Measurements from ENCODE around the gene C1QTNF8.
"Not testable (repeated sequence)": the region's sequence is repeated elsewhere in the genome, so short reads cannot be mapped to it uniquely, and the experiment has no call there.

The C1QTNF8 gene

DNA sequence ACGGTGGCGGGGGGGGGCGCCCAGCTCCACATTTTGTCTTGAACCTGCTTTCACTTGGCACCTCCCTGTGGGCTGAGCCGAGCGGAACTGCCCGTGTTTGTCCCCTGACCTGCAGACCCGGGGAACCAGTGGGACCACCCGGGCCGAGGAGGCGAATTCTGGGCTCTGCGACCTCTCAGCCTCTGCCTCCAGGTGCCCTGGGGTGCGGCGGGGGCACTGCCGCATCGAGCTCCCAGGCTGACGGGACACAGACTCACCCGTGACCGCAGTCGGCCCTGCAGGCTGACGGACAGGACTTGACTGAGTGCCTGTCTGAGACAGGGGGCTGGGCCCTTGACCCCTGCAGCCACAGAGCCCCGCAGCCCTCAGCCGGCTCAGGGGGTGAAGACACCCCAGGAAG is 11.1 kb upstream of the C1QTNF8 start:
- no peak for DNase-seq

DNA sequence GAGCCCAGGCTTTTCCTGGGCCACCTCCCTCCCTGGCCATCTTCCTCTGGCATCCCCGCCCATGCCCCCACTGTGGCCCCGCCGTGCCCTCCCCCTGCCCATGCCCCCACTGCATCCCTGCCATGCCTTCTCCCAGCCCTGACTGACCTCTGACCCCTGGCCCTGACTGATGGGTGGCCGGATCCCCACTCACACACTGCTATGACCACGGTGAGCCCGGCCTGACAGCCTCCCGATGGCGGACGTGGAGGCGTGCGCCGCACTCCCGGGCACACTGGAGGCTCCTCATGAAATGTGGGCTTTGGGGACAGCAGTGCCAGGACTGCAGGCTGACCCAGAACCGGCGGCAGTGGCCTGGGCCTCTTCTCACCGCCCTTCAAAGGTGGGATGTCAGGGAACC is 10.6 kb upstream of the C1QTNF8 start:
- DNase-seq: no peak

- DNase-seq: peak; percentile 69
Observed at GRCh38 chr16:1105888-1106620, 10.0 kb upstream of the C1QTNF8 start.

DNA sequence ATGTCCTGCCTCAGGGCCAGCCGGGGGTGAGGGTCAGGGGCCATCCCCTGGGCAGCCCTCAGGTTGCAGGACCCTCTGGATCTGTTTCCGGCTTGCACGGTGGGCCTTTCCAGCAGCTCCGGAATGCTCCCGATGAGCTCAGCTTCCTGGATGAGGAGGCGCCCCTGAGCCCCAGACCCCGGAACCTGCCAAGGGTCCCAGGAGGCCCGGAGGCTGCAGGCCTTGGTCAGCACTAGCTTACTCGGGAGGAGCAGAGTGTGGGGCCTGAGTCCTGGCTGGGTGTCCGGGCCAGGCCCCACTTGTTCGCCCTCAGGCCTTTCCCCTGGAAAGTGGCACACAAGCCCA is 7.6 kb upstream of the C1QTNF8 start:
- no peak for DNase-seq

- DNase-seq: peak; percentile 85
Observed at GRCh38 chr16:1102921-1103635, 7.0 kb upstream of the C1QTNF8 start.

DNA sequence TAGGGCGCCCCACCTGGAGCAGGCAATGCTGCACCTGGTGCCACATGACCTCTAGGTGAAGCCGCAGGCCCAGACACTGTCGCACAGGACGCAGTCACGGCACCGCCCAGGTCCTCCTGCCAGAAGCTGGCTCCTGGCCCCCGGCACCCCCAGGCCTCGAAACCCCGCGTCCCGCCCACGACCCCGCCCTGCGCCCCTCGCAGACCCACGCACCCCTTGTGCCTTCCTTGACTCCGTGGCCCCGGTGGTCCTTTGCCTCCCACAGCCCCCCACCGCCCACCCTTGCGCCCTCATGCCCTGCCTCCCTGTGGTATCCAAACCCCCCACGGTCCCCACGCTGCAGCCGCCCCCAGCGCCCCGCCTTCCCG is 6.3 kb upstream of the C1QTNF8 start:
- DNase-seq: no peak

- DNase-seq: no peak
Observed at GRCh38 chr16:1101573-1102332, 5.7 kb upstream of the C1QTNF8 start.

DNA sequence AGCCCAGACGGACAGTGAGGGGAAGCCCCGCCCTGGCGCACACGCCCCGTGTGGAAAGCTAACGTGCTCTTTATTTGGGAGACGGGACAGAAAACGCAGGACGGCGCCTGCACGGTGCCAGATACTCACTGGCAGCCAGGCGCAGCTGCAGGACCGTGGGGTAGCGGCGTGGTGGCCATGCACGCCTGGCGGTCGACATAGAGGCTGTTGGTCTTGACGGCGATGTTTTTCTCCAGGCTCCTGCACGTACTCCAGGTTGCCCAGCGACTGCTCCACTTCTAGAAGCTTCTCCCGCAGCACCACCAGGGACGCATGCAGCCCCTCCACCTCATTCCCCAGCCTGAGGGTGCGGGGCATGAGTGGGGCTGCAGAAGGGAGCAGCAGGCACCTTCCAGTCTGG is 5.1 kb upstream of the C1QTNF8 start:
- DNase-seq: no peak

DNA sequence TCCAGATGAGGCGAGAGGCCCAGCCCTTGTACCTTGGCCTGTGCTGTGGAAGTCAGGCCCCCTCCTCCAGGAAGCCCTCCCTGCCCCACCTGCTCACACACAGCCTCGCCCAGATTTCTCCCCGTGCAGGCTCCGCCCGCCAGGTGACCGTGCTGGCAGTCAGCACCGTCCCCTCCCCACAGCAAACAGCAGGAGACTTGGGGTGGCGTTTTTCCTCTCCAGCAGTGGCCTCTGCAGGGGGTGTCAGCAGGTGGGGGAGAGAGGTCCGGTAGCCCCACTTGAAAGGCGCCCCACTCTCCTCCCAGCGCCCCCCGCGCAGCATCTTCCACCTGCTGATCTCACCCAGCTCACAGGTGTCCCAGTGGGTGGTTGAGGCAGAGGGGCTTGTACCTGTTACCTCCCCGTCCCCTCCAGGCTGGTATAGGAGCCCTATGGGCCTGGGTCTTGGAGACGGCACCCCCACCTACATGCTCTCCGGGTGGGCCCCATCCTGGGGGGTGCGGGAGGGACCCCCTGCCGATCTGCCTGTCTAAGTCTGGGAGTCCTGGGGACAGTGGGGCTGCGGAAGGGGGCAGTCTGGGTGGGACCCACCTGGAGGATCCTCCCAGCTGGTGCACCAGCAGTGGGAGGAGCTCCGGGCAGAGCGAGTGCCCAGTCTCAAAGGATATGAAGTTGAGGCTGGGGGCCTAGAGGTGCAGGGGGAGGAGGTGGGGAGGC is 4.2 kb upstream of the C1QTNF8 start:
- DNase-seq: no peak

DNA sequence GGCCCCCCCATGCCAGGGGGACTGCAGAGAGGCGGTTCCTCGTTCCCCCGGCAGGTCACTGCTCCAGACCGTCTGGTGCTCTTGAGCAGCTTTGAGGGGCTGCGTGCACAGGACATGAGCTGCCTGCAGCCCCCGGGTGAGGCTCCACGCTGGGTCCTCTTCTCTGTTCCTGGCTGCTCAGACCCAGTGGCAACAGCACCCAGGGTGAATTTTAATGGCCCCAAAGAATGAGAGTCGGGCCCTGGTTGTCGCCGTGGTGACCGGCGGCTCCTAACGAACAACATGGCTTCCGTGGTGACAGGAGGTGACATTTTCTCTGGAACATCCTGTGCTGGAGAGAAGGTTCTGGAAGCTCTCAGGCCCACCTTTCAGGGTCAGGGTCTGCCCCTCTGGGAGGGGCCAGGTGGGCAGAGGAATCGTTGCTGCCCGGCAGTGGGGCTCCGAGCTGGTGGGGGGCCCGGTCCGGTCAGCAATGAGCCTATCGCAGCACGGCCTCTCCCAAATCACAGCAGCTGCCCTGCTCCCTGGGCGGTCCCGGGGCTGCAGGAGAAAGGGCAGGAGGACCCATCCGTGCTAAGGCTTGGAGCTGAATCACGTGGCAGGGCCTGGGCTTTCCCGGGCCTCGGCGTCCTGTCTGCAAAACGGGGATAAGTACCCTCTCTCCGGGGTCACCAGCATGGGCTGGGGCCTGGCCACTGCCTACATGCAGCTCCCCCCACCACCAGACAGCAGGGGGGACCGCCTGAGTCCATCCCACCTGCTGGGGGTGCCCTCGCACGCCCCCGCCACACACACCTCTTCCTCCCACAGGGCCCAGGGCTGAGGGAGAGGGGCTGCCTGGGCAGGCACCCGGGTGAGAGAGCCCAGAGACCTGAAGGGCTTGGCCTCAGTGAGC is 3.4 kb upstream of the C1QTNF8 start:
- DNase-seq: no peak

DNA sequence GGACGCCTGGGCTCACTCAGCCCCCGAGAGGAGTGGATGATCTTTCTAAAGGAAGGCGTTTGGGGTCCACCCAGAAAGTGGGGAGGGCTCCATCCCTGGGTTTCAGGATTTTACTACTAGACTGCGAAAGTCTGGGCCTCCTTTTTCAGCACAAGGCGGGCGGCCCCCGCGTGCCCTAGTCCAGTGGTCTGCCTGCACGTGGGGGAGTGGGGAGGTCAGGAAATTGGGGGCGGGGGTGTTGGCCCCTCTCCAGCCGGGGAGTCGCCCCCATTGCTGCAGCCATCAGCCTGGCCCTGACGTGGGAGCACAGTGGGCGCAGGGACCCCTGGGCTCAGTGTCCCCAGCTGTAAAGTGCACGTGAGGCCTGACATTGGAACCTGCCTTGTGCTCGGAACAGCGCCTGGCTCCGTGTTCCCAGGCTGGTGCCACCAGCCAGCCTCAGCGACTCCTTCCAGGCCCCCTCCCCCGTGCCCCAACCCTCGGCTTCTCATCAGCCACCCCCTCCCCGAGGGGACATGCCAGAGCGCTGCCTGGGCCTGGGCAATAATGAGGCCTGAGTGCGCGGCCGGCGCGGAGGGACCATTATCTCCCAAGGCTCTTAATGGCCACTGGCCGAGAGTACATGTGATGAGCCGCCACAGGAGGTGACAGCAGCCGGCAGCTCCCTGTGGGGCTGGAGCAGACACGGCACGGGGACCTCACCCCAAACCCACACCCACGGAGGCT is 2.4 kb upstream of the C1QTNF8 start:
- DNase-seq: no peak

- no peak for DNase-seq
Observed at GRCh38 chr16:1097800-1098199, 1.8 kb upstream of the C1QTNF8 start.

GRCh38 chr16:1097156-1097555 is 1.1 kb upstream of the C1QTNF8 start:
- no peak for DNase-seq

DNA sequence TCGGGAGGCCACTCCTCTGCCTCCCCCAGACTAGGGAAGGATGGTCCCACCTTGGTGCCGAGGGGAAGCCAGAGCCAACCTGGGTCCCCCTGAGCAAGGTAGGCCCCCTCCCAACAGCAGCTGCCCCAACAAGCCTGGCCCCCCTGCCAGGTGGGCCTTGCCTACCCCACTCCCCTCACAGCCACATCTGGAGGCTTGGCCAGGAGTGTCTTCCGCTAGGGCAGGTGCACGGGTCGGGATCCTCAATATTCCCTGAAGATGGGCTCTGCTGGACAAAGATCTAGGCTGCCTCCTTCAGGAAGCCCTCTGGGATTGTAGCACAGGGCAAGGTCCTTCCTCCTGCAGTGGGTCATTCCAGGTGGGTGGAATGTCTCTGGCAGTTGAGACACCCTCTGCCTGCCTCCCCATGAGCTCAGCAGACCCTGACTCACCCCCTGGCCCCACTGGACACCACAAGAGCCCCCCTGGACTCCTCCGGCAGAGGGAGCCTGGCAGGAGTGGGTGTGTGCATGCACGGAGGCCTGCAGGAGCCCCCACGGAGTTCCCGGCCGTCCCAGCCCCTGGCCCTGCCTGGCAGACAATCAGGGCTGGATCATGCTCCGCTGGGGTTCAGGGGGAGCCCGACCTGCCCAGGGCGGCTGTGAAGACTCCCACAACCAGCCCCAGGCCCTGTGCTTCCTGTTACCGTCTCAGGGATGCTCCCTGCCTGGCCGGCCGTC is 435 bp downstream of the C1QTNF8 start:
- DNase-seq: no peak

- no peak for DNase-seq
Observed at GRCh38 chr16:1094601-1095449, 1.2 kb downstream of the C1QTNF8 start.

DNA sequence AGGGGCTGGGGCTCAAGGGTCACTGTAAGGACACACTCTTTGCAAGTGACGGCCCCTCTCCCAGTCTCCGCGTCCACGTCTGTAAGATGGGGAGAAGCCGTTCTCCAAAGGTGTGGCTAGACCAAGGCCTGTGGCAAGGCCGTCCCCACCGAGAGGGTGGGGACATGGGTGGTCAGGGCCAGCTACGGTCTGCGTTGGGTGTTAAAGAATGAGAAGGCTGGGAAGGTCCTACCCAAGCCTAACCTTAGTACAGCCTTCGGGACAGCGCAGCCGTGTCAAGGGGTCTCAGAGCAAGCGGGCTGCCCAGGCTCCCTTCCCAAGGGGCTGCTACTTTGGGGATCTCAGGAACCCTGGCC is 1.9 kb downstream of the C1QTNF8 start:
- DNase-seq: no peak

DNA sequence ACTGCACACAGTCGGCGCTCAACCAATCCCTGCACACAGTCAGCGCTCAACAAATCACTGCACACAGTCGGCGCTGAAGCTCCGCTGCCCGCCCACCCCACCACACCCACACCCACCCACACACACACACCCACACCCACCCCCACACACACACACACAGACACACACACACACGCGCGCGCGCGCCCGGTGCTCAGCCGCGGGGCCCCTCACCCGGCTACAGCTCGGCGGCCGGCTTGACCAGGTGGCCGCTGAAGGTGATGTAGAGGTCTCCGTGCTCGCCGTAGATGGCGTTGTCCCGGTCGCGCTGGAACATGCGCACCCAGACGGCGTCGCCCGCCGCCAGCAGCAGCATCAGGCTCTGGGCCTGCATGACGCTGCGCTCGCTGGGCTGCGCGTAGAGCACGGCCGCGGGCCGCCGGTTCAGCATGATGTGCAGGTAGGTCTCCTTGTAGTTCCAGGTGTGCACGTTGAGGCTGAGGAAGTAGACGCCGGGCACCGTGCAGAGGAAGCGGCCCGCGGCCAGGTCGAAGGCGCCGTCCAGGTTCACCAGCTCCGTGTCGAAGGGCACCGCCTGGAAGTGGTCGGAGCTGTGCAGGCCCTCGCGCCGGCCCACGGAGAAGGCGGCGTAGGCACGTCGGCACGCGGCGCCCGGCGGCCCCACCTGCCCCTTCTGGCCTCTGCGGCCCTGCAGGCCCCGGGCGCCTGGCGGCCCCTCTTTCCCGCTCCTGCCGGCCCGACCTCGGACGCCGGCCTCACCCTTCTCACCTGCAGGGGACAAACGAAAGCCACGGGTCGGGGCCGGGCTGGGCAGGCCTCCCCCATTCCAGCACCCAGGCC is 2.5 kb downstream of the C1QTNF8 start:
- DNase-seq: peak; percentile 36

- DNase-seq: not testable (repeated sequence)
Observed at GRCh38 chr16:1092685-1093283, 3.3 kb downstream of the C1QTNF8 start.
